Mesothelial cell of epicardium (in vitro differentiated cells): Measurements from ENCODE around the gene EXD3. TPM values are rescaled to one million over a fixed set of nuclear protein-coding genes. Genes with fewer than 3 reads are reported as not detected.
A peak's percentile ranks its signal among the peaks of the same experiment; 100 is the strongest.

Experiments used
- DNase-seq, 2 experiments: peaks; one replicate each; pipeline ENCODE4 v3.0.0; 2021; ENCODE audit warnings: low spot score in 2 of 2; ENCODE audit not compliant: unreplicated experiment in 2 of 2
- H3K27ac Mint-ChIP-seq: 2 replicates; pipeline ENCODE4 v1.8.0; 2021; ENCODE audit warnings: mixed read lengths
- H3K27me3 Mint-ChIP-seq: 2 replicates; pipeline ENCODE4 v1.8.0; 2021; ENCODE audit warnings: low read depth, mixed read lengths
- H3K36me3 Mint-ChIP-seq: 2 replicates; pipeline ENCODE4 v1.8.0; 2021; ENCODE audit warnings: mixed read lengths
- H3K4me1 Mint-ChIP-seq: 2 replicates; pipeline ENCODE4 v1.8.0; 2021; ENCODE audit warnings: mixed read lengths
- H3K4me3 Mint-ChIP-seq: 2 replicates; pipeline ENCODE4 v1.8.0; 2021; ENCODE audit warnings: mild to moderate bottlenecking, moderate library complexity, mixed read lengths
- H3K9me3 Mint-ChIP-seq: 2 replicates; pipeline ENCODE4 v1.8.0; 2021; ENCODE audit warnings: mixed read lengths
- total RNA-seq: library from RNA; stranded (reverse); gene quantifications from 3 replicates; pipeline ENCODE4 v1.2.1, GENCODE V29; 2021
- TF ChIP-seq, protein P1 (sequence below): fragments of 200-600 bp; sonication (generic); IDR thresholded peaks from one replicate; pipeline ENCODE4 v1.5.0; 2021; ENCODE audit warnings: antibody characterized with exemption; ENCODE audit not compliant: unreplicated experiment

EXD3 gene
- total RNA-seq, 1 donor from 2014 or later = 38.2 TPM

DNA sequence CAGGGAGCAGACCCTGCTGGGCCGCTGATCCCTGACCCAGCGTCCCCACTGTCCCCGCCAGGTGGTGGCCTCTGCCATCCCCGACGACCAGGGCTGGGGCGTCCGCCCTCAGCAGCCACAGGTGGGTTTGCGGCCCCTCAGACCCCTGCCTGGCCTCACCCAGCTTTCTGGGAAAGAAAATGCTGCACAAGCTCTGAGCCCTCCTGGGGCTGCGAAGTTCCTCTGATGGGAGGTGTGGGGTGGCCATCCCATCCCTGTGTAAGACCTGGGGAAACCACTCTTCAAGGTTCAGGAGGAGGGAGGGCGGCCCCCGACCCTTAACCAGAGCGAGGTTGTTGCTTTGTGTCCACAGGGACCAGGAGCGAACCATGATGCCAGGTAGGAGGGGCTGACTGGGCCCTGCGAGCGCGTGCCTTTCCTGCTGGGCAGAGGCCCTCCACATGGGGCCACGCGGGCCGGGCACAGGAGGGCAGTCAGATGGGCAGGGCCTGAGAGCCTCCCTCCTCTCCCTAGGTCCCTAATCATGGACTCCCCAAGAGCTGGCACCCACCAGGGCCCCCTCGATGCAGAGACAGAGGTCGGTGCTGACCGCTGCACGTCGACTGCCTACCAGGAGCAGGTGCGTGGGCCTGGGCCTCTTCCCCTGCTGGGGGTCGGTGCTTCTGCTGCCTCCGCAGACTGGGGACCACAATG lies 7.9 kb upstream of the EXD3 start:
- TF ChIP-seq, protein P1, sequence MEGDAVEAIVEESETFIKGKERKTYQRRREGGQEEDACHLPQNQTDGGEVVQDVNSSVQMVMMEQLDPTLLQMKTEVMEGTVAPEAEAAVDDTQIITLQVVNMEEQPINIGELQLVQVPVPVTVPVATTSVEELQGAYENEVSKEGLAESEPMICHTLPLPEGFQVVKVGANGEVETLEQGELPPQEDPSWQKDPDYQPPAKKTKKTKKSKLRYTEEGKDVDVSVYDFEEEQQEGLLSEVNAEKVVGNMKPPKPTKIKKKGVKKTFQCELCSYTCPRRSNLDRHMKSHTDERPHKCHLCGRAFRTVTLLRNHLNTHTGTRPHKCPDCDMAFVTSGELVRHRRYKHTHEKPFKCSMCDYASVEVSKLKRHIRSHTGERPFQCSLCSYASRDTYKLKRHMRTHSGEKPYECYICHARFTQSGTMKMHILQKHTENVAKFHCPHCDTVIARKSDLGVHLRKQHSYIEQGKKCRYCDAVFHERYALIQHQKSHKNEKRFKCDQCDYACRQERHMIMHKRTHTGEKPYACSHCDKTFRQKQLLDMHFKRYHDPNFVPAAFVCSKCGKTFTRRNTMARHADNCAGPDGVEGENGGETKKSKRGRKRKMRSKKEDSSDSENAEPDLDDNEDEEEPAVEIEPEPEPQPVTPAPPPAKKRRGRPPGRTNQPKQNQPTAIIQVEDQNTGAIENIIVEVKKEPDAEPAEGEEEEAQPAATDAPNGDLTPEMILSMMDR = no peak
- Mint-ChIP-seq H3K9me3 (no peaks in the 10 kb centered on the region), H3K4me3 (no peak overlapping the region), H3K27me3 (no peaks in the 10 kb centered on the region), H3K36me3 (no peaks in the 10 kb centered on the region), H3K27ac (no peak overlapping the region), H3K4me1 (no peaks in the 10 kb centered on the region)
- DNase-seq = peak in 1 of 2 experiments; percentile 14

DNA sequence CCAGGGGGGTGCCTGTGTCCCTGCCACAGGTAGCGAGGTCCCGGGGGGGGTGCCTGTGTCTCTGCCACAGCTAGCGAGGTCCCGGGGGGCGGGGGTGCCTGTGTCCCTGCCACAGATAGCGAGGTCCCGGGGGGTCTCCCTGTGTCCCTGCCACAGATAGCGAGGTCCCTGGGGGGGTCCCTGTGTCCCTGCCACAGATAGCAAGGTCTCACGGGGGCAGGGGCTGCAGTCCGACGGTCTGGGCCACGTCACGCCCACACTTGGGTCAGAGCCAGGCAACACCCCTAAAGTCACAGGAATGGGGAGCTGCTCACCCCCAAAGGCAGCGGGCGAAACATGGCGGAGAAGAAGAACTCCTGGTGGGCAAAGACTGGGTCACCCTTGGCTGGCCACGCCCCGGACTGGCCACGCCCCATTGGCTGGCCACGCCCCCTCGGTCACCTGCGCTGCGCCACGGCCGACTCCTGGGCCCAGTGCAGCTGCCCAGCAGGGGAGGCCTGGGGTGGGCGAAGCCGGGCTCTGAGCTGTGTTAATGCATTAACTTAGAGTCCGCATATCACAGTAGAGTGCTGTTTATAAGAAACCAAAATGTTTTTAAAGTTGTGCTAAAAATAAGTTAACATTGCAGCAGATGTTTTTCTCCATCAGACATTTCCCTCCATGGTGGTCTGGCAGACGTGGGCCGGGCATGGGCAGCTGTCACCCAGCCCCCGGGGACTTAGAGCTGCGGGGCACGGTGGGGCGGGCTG lies 7.2 kb upstream of the EXD3 start:
- Mint-ChIP-seq H3K27ac (no peak overlapping the region), H3K9me3 (no peaks in the 10 kb centered on the region), H3K4me3 (no peak overlapping the region), H3K4me1 (no peaks in the 10 kb centered on the region), H3K36me3 (no peaks in the 10 kb centered on the region), H3K27me3 (no peaks in the 10 kb centered on the region)
- peak in 1 of 2 experiments; percentile 19 for DNase-seq
- TF ChIP-seq, protein P1 = no peak

DNA sequence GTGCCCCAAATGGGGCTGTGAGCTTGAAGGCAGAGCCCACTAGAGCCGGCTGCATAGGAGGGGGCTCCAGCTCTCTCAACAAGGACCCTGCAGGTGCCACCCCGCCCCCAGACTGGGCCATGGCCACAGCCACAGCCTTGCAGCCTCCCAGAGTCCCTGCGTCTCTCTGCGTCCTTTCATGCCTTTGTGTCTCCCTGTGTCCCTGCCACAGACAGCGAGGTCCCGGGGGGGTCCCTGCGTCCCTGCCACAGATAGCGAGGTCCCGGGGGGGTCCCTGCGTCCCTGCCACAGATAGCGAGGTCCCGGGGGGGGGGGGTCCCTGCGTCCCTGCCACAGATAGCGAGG lies 6.6 kb upstream of the EXD3 start:
- Mint-ChIP-seq H3K27ac (no peak overlapping the region), H3K27me3 (no peaks in the 10 kb centered on the region), H3K4me3 (no peak overlapping the region), H3K4me1 (peaks cover 6% of the 10 kb centered on the region), H3K36me3 (no peaks in the 10 kb centered on the region), H3K9me3 (no peaks in the 10 kb centered on the region)
- TF ChIP-seq, protein P1 = no peak
- peak in 1 of 2 experiments; percentile 5 for DNase-seq

DNA sequence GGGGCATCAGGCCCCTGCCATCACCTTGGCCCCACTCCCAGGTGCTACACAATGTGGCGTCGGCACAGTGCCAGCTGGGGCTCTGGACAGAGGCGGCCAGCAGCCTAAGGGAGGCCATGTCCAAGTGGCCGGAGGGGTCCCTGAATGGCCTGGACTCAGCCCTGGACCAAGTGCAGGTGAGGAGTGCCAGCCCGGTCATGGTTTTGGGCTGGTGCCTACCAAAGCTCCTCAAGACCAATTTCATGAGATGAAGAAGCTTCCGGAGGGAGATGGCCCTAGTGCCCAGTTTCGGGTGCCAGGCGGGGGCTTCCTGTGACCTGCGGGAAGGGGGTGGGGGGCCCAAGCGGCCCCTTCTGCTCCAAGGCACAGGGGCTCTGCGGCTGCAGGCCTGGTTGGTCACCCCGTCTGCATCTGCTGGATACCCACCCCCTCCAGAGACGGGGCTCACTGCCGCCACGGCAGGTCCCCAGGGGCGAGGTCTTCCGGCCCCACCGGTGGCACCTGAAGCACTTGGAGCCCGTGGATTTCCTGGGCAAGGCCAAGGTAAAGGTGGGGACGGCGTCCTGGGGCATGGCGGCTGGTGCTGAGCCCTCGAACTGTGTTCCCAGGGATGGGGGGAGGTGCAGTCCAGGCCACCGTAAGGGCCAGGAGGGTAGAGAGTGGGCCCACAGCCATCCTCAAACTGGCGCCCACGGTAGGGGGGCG lies 6.0 kb upstream of the EXD3 start:
- H3K4me1 Mint-ChIP-seq = peaks cover 10% of the 10 kb centered on the region
- H3K27me3 Mint-ChIP-seq = no peaks in the 10 kb centered on the region
- no peak overlapping the region for H3K27ac Mint-ChIP-seq
- no peak overlapping the region for H3K4me3 Mint-ChIP-seq
- H3K36me3 Mint-ChIP-seq = no peaks in the 10 kb centered on the region
- H3K9me3 Mint-ChIP-seq = no peaks in the 10 kb centered on the region
- TF ChIP-seq, protein P1 = no peak
- peak in 1 of 2 experiments; percentile 10 for DNase-seq

DNA sequence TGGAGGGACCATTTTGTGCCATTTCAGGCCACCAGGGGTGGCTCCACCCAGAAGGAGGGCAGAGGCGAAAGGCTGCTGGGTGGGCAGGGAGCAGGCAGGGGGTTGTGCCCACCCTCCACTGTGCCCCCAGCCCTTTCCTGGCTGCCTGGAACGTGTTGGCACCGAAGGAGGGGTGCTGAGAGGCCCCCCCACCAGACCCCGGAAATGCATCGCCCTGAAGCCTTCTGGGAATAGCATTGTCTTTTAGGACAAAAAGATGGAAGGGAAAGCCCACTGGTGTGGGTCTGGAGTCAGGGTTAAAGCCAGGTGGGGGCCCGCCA lies 5.3 kb upstream of the EXD3 start:
- TF ChIP-seq, protein P1 = no peak
- H3K27me3 Mint-ChIP-seq = no peaks in the 10 kb centered on the region

More for the DNA sequence above, 5.3 kb upstream of the EXD3 start:
- Mint-ChIP-seq H3K36me3 (no peaks in the 10 kb centered on the region), H3K27ac (no peak overlapping the region), H3K4me1 (peaks cover 10% of the 10 kb centered on the region), H3K4me3 (no peak overlapping the region), H3K9me3 (no peaks in the 10 kb centered on the region)
- no peak for DNase-seq
